ENCODE results near the gene UST. TPM values are rescaled to one million over a fixed set of nuclear protein-coding genes. Genes with fewer than 3 reads are reported as not detected.

Gene UST
- total RNA-seq, 1 donor from 2014 or later: 23.2 TPM

GRCh38 chr6:148827416-148828045, 80.7 kb downstream of the UST start:
- Mint-ChIP-seq H3K4me1 (ENCODE audit: unreplicated experiment) (peaks cover 15% of the 10 kb centered on the region), H3K27me3 (ENCODE audit: unreplicated experiment) (no peaks in the 10 kb centered on the region), H3K27ac (ENCODE audit: unreplicated experiment) (no peak overlapping the region), H3K4me3 (ENCODE audit: unreplicated experiment) (no peak overlapping the region), H3K36me3 (ENCODE audit: low read depth, unreplicated experiment) (no peaks in the 10 kb centered on the region), H3K9me3 (ENCODE audit: unreplicated experiment) (no peaks in the 10 kb centered on the region)
- DNase-seq (ENCODE audit: low spot score): no peak
- TF ChIP-seq CTCF (IDR thresholded peaks at IDR 0.05; ENCODE audit: unreplicated experiment): no peak

- Mint-ChIP-seq H3K9me3 (ENCODE audit: unreplicated experiment) (no peaks in the 10 kb centered on the region), H3K4me1 (ENCODE audit: unreplicated experiment) (peaks cover 15% of the 10 kb centered on the region), H3K27me3 (ENCODE audit: unreplicated experiment) (no peaks in the 10 kb centered on the region), H3K4me3 (ENCODE audit: unreplicated experiment) (no peak overlapping the region), H3K36me3 (ENCODE audit: low read depth, unreplicated experiment) (no peaks in the 10 kb centered on the region), H3K27ac (ENCODE audit: unreplicated experiment) (no peak overlapping the region)
- DNase-seq (ENCODE audit: low spot score): no peak
- TF ChIP-seq CTCF (IDR thresholded peaks at IDR 0.05; ENCODE audit: unreplicated experiment): no peak
Measured at GRCh38 chr6:148828047-148828446, 81.2 kb downstream of the UST start.

- DNase-seq (ENCODE audit: low spot score): no peak
- Mint-ChIP-seq H3K4me3 (ENCODE audit: unreplicated experiment) (no peak overlapping the region), H3K4me1 (ENCODE audit: unreplicated experiment) (peaks cover 10% of the 10 kb centered on the region), H3K27ac (ENCODE audit: unreplicated experiment) (no peak overlapping the region), H3K36me3 (ENCODE audit: low read depth, unreplicated experiment) (no peaks in the 10 kb centered on the region), H3K27me3 (ENCODE audit: unreplicated experiment) (no peaks in the 10 kb centered on the region), H3K9me3 (ENCODE audit: unreplicated experiment) (no peaks in the 10 kb centered on the region)
- TF ChIP-seq CTCF (IDR thresholded peaks at IDR 0.05; ENCODE audit: unreplicated experiment): no peak
Measured at GRCh38 chr6:148829415-148830101, 82.7 kb downstream of the UST start.

- H3K4me3 Mint-ChIP-seq (ENCODE audit: unreplicated experiment): no peak overlapping the region
- H3K9me3 Mint-ChIP-seq (ENCODE audit: unreplicated experiment): no peaks in the 10 kb centered on the region
- no peak for TF ChIP-seq CTCF (IDR thresholded peaks at IDR 0.05; ENCODE audit: unreplicated experiment)
- peaks cover 3% of the 10 kb centered on the region for H3K4me1 Mint-ChIP-seq (ENCODE audit: unreplicated experiment)
- no peak for DNase-seq (ENCODE audit: low spot score)
- H3K36me3 Mint-ChIP-seq (ENCODE audit: low read depth, unreplicated experiment): no peaks in the 10 kb centered on the region
- H3K27me3 Mint-ChIP-seq (ENCODE audit: unreplicated experiment): no peaks in the 10 kb centered on the region
- H3K27ac Mint-ChIP-seq (ENCODE audit: unreplicated experiment): no peak overlapping the region
Measured at GRCh38 chr6:148830614-148831013, 83.8 kb downstream of the UST start.

GRCh38 chr6:148831064-148831463, 84.2 kb downstream of the UST start:
- Mint-ChIP-seq H3K9me3 (ENCODE audit: unreplicated experiment) (no peaks in the 10 kb centered on the region), H3K27me3 (ENCODE audit: unreplicated experiment) (no peaks in the 10 kb centered on the region), H3K4me3 (ENCODE audit: unreplicated experiment) (no peak overlapping the region), H3K27ac (ENCODE audit: unreplicated experiment) (no peak overlapping the region), H3K4me1 (ENCODE audit: unreplicated experiment) (no peaks in the 10 kb centered on the region), H3K36me3 (ENCODE audit: low read depth, unreplicated experiment) (no peaks in the 10 kb centered on the region)
- DNase-seq (ENCODE audit: low spot score): no peak
- TF ChIP-seq CTCF (IDR thresholded peaks at IDR 0.05; ENCODE audit: unreplicated experiment): no peak
